Activated T-helper 17 cell treated with anti-CD3 and anti-CD28 coated beads, Interleukin-2, amount 50 U/mL, for 72 hours (primary cell): ENCODE measurements around the gene NSMF. TPM values are rescaled to one million over a fixed set of nuclear protein-coding genes. Genes with fewer than 3 reads are reported as not detected.

Source experiments
- ATAC-seq: fragments of 150-1000 bp; cut with Tn5 transposase; replicated peaks from 2 replicates; pipeline ENCODE4 v1.10.0; 2021; ENCODE audit warnings: mild to moderate bottlenecking, moderate library complexity
- H3K27ac Mint-ChIP-seq: one replicate; pipeline ENCODE4 v1.8.0; 2022; ENCODE audit warnings: mixed read lengths
- H3K27me3 Mint-ChIP-seq: one replicate; pipeline ENCODE4 v1.8.0; 2022; ENCODE audit warnings: mixed read lengths
- H3K36me3 Mint-ChIP-seq: one replicate; pipeline ENCODE4 v1.8.0; 2022; ENCODE audit warnings: low read depth, mild to moderate bottlenecking, mixed read lengths
- H3K4me1 Mint-ChIP-seq: one replicate; pipeline ENCODE4 v1.8.0; 2022; ENCODE audit warnings: mixed read lengths
- H3K4me3 Mint-ChIP-seq: one replicate; pipeline ENCODE4 v1.8.0; 2022; ENCODE audit warnings: mild to moderate bottlenecking, mixed read lengths
- H3K9me3 Mint-ChIP-seq: one replicate; pipeline ENCODE4 v1.8.0; 2022; ENCODE audit warnings: mixed read lengths
- total RNA-seq, 2 donors: library from RNA; stranded (reverse); gene quantifications; one replicate each; pipeline ENCODE4 v1.2.3, GENCODE V29; 2022

NSMF gene
- total RNA-seq, 2 donors from 2014 or later: 26.6 to 35.5 TPM

- H3K36me3 Mint-ChIP-seq: no peaks in the 10 kb centered on the region
- H3K4me3 Mint-ChIP-seq: no peak overlapping the region
- H3K27ac Mint-ChIP-seq: no peak overlapping the region
- H3K4me1 Mint-ChIP-seq: peaks cover 5% of the 10 kb centered on the region
- H3K9me3 Mint-ChIP-seq: no peaks in the 10 kb centered on the region
- peaks cover 12% of the 10 kb centered on the region for H3K27me3 Mint-ChIP-seq
- no peak for ATAC-seq
Measured at GRCh38 chr9:137439158-137439714, 19.9 kb downstream of the NSMF start.

DNA sequence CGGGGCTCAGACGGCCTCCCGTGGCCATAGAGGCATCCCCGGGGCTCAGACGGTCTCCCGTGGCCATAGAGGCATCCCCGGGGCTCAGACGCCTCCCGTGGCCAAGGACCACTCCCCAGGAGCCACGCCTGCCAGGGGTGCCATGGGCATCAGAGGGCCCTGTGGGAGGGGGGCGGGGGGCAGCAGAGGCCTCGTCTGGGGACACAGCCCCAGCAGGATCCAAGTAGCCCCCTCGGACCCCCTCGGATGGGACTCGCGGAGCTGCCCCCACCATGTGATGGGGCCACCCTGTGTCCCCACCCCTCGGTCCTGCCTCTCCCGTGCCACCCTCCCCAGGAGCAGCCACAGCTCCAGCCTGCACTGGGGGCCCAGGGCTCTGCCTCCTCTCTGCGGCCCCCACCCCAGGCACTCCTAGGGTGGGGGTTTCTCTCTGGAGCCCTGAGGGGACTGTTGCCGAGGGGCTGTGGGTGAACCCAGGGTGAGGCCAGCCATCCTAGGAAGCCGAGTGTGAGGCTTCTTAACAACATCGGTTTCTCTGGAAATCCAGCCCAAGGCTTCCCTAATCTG is 20.5 kb downstream of the NSMF start:
- Mint-ChIP-seq H3K36me3 (no peaks in the 10 kb centered on the region), H3K4me3 (no peak overlapping the region), H3K4me1 (peaks cover 5% of the 10 kb centered on the region), H3K27ac (no peak overlapping the region), H3K27me3 (peaks cover 11% of the 10 kb centered on the region), H3K9me3 (no peaks in the 10 kb centered on the region)
- no peak for ATAC-seq

DNA sequence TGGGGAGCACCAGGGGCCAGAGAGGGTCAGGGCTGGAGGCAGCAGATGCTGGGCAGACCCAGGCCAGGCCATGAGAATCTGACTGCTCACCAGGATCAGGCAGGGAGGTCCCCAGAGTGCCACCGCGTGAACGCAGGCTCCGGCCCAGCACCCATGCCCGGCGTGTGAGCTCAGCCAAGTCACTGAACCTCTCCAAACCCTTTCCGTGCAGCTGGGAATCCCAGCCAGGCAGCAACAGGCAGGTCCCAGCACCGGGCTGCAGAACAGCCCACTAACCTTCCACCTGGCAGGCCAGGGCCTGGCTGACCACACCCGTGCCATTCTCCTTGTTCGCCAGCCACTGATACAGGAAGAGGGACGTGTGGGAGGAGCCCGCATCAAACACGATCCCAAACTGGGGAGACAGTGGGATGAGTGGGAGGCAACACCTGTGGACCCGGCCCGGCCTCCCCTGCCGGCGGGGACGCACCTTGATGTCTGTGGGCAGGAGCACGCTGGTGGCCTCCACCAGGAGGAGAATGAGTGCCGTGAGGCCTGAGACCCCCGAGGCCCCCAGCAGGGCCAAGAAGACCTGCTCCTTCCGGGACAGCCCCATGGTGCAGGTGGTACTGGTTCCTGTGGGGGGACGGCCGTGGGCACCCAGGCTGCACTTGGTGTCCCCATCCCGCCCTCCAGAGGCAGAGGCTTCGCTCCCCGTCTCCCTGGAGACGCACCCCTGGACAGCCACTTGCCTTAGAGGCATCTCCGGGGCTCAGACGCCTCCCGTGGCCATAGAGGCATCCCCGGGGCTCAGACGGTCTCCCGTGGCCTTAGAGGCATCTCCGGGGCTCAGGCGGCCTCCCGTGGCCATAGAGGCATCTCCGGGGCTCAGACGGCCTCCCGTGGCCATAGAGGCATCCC is 21.2 kb downstream of the NSMF start:
- H3K4me1 Mint-ChIP-seq: peaks cover 5% of the 10 kb centered on the region
- no peak overlapping the region for H3K4me3 Mint-ChIP-seq
- peaks cover 8% of the 10 kb centered on the region for H3K27me3 Mint-ChIP-seq
- H3K9me3 Mint-ChIP-seq: no peaks in the 10 kb centered on the region
- H3K36me3 Mint-ChIP-seq: no peaks in the 10 kb centered on the region
- no peak overlapping the region for H3K27ac Mint-ChIP-seq
- ATAC-seq: no peak

GRCh38 chr9:137436761-137437600 is 22.2 kb downstream of the NSMF start:
- Mint-ChIP-seq H3K4me3 (no peak overlapping the region), H3K27ac (no peak overlapping the region), H3K36me3 (no peaks in the 10 kb centered on the region), H3K9me3 (no peaks in the 10 kb centered on the region), H3K27me3 (peaks cover 7% of the 10 kb centered on the region), H3K4me1 (peaks cover 3% of the 10 kb centered on the region)
- ATAC-seq: no peak

DNA sequence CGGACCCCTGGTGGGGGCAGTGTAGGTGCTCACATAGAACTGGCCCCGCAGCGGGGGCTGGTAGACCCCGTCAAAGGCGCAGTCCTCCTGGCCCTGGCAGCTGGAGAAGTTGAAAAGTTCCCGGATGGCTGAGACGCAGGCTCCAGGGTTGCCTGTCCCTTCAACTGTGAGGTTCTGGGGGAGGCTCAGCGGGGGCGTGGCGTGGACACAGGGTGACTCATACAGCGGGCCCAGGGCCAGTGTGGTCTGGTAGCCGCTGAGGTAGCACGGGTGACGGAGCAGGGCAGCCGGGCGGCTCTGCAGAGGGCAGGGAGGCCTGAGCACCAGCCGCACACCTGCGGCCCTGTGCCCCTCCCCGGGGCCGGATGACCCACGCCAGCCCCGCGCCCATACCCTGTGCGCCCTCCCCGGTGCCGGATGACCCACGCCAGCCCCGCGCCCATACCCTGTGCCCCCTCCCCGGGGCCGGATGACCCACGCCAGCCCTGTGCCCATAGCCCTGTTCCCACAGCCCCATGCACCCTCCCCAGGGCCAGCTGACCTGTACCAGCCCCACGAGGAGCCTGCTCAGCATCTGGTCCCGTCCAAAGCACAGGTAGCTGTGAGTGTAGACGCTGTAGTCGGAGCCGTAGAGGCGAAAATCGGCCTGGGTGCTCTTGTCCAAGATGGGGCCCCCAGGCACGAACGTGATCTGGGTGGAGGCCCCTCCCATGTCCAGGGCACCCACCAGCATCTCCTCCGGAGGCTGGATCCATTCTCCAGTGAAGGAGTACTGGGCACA is 23.0 kb downstream of the NSMF start:
- H3K4me1 Mint-ChIP-seq: no peaks in the 10 kb centered on the region
- no peak for ATAC-seq
- H3K36me3 Mint-ChIP-seq: no peaks in the 10 kb centered on the region
- no peak overlapping the region for H3K27ac Mint-ChIP-seq
- H3K9me3 Mint-ChIP-seq: no peaks in the 10 kb centered on the region
- H3K4me3 Mint-ChIP-seq: no peak overlapping the region
- peaks cover 4% of the 10 kb centered on the region for H3K27me3 Mint-ChIP-seq

DNA sequence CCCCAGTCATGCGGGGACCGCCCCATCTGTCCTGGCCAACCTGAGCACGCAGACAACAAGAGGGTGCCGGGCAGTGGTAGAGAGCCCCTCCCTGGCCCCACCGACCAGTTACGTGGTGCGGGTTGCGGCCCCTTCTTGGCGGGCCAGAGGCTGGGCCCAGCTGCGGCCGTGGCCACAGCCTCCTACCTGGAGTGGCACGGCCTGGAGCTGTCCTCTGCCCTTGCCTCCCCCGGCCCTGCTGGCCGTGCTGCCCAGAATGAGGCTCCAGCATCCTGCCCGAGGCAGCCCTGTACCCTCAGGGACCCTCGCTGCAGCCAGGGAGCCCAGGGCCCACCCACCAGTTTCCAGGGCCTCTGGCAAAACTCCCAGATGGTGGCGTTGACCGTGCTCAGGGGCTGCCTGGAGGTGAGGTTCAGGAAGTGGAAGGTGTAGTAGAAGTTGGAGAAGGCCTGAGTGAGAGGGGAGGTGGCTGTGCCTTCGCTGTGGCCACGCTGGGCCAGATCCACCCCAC is 23.7 kb downstream of the NSMF start:
- H3K36me3 Mint-ChIP-seq: no peaks in the 10 kb centered on the region
- H3K27ac Mint-ChIP-seq: no peak overlapping the region
- H3K4me3 Mint-ChIP-seq: no peak overlapping the region
- no peaks in the 10 kb centered on the region for H3K4me1 Mint-ChIP-seq
- ATAC-seq: no peak
- H3K9me3 Mint-ChIP-seq: no peaks in the 10 kb centered on the region
- peaks cover 4% of the 10 kb centered on the region for H3K27me3 Mint-ChIP-seq

GRCh38 chr9:137434498-137435380 is 24.4 kb downstream of the NSMF start:
- Mint-ChIP-seq H3K27ac (no peak overlapping the region), H3K4me3 (no peak overlapping the region), H3K27me3 (peaks cover 4% of the 10 kb centered on the region), H3K4me1 (no peaks in the 10 kb centered on the region), H3K36me3 (no peaks in the 10 kb centered on the region), H3K9me3 (no peaks in the 10 kb centered on the region)
- no peak for ATAC-seq

DNA sequence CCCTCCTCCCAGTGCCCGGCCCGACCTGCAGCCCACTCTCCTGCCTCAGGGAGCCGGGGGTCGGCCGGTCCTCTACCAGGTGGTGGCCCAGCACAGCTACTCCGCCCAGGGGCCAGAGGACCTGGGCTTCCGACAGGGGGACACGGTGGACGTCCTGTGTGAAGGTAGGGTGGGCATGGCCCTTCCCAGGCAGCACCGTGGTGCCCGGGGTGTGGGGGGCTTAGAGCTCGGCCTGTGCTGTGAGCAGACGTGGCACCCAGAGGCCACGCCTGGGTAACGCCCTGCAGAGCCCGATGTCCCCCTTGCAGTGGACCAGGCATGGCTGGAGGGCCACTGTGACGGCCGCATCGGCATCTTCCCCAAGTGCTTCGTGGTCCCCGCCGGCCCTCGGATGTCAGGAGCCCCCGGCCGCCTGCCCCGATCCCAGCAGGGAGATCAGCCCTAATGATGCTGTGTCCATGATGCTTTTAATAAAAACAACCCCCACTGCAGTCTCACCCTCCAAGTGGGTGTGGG is 25.2 kb downstream of the NSMF start:
- H3K27me3 Mint-ChIP-seq: no peaks in the 10 kb centered on the region
- H3K4me3 Mint-ChIP-seq: no peak overlapping the region
- H3K9me3 Mint-ChIP-seq: no peaks in the 10 kb centered on the region
- H3K36me3 Mint-ChIP-seq: no peaks in the 10 kb centered on the region
- no peak for ATAC-seq
- no peak overlapping the region for H3K27ac Mint-ChIP-seq
- no peaks in the 10 kb centered on the region for H3K4me1 Mint-ChIP-seq

- no peaks in the 10 kb centered on the region for H3K36me3 Mint-ChIP-seq
- no peak overlapping the region for H3K27ac Mint-ChIP-seq
- no peaks in the 10 kb centered on the region for H3K9me3 Mint-ChIP-seq
- H3K4me1 Mint-ChIP-seq: no peaks in the 10 kb centered on the region
- no peaks in the 10 kb centered on the region for H3K27me3 Mint-ChIP-seq
- no peak for ATAC-seq
- H3K4me3 Mint-ChIP-seq: no peak overlapping the region
Measured at GRCh38 chr9:137433349-137433915, 25.7 kb downstream of the NSMF start.

- no peak overlapping the region for H3K4me3 Mint-ChIP-seq
- no peak overlapping the region for H3K27ac Mint-ChIP-seq
- H3K4me1 Mint-ChIP-seq: no peaks in the 10 kb centered on the region
- H3K27me3 Mint-ChIP-seq: no peaks in the 10 kb centered on the region
- no peak for ATAC-seq
- H3K9me3 Mint-ChIP-seq: no peaks in the 10 kb centered on the region
- H3K36me3 Mint-ChIP-seq: no peaks in the 10 kb centered on the region
Measured at GRCh38 chr9:137432687-137433348, 26.3 kb downstream of the NSMF start.

DNA sequence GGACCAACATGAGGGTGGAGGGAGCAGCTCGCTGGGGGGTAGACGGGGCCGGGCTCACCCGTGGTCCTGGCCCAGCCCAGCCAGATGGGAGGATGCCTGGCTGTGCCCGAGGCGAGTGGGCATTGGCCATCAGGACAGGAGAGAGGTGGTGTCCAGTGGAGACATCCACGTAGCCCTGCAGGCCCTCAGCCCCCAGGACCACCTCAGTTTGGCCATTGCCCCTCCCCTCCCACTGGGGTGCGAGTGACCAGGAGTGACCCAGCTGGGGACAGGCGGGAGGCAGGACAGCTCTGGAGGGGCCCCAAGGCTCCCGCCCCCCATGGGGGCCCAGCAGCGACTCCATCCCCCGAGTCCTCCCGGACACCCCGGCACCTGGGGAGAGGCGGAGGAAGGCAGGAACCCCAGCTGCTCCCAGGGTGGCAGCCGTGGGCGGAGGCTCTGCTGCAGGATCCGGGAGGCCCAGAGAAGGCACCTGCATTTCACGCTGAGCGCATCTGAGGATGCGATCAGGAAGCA is 27.7 kb downstream of the NSMF start:
- no peaks in the 10 kb centered on the region for H3K9me3 Mint-ChIP-seq
- no peak for ATAC-seq

More for the DNA sequence above, 27.7 kb downstream of the NSMF start:
- Mint-ChIP-seq H3K4me3 (no peak overlapping the region), H3K36me3 (no peaks in the 10 kb centered on the region), H3K4me1 (no peaks in the 10 kb centered on the region), H3K27ac (no peak overlapping the region), H3K27me3 (no peaks in the 10 kb centered on the region)
